Retina (tissue), 1 donor: ENCODE results near the gene GALP.
A peak's percentile ranks its signal among the peaks of the same experiment; 100 is the strongest.
"Not testable (repeated sequence)": the region's sequence is repeated elsewhere in the genome, so short reads cannot be mapped to it uniquely, and the experiment has no call there.

Experiments used
- DNase-seq: peaks from one replicate; pipeline ENCODE4 v3.0.0-alpha.2; 2016

GALP gene

DNA sequence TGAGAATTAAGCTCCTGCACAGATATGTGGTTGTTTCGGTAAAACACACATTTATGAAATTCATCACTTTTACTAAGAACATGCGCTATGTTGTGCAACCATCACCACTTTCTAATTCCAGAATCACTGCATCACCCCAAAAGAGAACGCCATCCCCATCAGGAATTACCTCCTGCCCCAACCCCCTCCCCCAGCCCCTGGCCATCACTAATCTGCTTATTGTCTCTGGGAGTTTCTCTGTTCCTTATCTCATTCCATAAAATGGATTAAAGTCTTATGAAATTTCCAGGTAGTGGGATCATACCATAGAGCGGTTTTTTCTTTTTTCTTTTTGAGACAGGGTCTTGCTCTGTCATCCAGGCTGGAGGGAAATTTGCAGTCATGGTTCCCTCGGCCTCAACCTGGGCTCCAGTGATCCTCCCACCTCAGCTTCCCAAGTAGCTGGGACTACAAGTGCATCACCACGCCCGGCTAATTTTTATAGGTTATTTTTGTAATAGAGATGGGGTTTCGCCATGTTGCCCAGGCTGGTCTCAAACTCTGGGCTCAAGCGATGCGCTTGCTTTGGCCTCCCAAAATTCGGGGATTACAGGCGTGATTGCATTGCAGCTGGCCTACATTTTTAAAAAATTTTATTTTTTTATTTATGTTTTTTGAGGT lies 18.3 kb downstream of the GALP start:
- no peak for DNase-seq

DNA sequence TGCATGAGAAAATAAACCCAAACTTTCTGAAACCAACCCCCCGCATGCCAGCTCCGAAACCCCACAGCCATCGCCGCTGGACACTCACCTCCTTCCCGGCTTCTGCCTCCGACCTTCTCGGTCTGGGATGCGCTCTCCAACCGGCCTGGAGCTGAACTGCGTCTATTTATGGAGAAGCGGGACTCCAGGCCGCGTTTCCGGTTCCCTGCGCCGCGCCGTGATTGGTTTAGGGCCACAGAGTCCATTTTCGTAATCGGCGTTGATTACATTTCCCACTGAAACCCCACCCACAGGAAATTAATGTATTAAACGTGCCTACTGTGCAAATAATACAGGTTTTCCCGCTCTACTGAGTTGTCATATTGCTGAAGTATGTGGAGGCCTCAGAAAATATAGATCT lies 21.8 kb downstream of the GALP start, which contains the start of gene ZSCAN5B:
Gene ZSCAN5B, minus strand, starts transcription at position 138 of the 400 bp plus-strand sequence. CDS start 4,731 bp downstream, outside the sequence.
- not testable (repeated sequence) for DNase-seq

DNA sequence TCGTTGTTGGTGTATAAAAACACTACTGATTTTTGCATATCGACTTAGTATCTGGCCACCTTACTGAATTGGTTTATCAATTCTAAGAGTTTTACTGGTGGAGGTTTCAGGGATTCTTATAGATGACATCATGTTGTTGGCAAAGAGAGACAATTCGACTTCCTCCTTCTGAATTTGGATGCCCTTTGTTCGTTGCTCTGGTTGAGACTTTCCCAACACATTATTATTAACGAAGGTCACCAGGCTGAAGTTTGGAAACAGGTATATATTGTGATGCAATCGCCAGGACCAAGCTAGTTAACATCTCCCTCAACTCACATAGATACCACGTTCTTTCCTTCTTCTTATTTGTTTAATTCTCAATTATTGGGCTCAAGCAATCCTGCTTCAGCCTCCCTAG lies 23.9 kb downstream of the GALP start:
- DNase-seq: no peak

DNA sequence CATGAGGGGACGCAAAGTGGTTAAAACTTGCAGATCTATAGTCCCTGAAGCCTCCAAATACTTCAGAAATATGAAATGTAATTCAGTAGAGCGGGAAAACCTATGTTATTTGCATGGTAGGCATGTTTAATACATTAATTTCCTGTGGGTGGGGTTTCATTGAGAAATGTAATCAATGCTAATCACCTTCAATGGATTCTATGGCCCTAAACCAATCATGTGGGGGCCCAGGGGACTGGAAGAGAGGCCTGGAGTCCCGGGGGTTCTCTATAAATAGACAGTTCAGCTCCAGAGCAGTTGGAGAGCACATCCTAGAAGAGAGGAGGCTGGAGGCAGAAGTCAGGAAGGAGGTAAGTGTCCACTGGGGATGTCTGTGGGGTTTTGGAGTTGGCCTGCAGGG lies 26.2 kb downstream of the GALP start, which contains the start of gene ZSCAN5C:
Gene ZSCAN5C, plus strand, starts transcription at position 301 of the 400 bp plus-strand sequence. CDS start 3,641 bp downstream, outside the sequence.
- DNase-seq: no peak

DNA sequence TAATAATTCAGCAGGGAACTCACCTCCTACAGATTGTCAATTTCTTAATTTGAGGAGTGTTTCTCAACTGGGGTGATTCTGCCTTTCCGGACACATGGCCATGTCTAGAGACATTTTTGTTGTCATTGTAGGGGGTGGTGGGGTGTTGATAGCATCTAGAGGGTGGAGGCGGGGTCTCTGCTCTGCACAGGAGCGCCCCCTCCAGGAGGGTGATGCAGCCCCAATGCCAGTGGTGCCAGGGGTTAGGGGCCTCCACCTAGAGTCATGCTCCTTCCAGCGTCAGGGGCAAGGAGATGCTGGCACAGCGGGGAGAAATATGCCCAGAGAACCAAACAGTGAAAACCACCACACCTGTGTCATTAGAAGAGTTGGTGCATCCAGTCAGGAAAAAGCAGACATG lies 31.8 kb downstream of the GALP start:
- DNase-seq: not testable (repeated sequence)

DNA sequence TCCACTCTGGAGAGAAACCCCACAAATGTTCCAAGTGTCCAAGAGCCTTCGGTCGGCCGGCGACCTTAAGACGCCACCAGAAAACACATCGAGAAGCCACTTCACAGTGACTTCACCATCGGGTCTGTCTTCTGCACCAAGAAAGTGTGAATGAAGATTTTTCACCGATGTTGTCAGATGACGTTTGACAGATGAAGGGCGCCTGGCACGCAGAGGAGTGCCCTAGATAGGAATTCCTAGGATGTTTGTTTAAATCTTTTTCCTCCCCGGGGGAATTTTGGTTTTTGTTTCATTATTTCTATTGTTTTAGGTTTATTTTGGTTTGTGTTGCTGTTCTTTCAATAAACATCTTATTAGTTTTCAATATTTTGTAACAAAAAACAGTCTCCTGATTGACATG lies 33.3 kb downstream of the GALP start:
- DNase-seq: no peak

DNA sequence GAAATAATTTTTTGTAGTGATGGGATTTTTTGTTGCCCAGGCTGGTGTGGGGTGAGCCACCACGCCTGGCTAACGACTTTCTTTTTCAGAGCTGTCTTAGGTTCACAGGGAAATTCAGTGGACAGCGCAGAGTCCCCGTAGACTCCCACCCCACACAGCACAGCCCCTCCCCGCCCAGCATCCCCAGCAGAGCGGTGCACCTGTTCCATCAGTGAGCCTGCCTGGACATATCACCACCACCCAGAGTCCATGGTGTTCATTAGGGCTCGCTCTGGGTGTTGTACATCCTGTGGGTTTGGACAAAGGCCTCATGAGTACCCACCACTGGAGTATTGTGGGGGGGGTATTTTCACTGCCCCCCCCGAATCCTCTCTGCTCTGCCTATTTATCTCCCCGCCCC lies 34.2 kb downstream of the GALP start:
- DNase-seq: not testable (repeated sequence)

DNA sequence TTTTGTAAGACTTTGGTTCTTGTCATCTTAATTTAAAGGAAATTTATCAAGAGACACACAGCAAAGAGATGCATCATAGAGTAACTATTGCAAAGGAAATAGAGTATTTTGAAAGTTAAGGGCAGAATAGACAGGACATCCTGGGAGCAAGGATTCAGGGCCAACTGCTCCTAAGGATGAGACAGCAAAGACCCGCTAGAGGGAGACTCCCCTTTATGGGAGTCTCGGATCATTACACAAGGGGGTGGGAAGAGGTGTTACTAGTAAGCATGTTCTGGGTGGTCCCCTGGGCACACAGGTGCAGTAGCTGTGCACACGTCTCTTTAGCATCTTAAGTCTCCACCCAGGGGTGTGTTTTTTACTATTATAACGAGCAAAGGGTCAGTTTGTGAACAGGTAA lies 35.9 kb downstream of the GALP start:
- DNase-seq: no peak

DNA sequence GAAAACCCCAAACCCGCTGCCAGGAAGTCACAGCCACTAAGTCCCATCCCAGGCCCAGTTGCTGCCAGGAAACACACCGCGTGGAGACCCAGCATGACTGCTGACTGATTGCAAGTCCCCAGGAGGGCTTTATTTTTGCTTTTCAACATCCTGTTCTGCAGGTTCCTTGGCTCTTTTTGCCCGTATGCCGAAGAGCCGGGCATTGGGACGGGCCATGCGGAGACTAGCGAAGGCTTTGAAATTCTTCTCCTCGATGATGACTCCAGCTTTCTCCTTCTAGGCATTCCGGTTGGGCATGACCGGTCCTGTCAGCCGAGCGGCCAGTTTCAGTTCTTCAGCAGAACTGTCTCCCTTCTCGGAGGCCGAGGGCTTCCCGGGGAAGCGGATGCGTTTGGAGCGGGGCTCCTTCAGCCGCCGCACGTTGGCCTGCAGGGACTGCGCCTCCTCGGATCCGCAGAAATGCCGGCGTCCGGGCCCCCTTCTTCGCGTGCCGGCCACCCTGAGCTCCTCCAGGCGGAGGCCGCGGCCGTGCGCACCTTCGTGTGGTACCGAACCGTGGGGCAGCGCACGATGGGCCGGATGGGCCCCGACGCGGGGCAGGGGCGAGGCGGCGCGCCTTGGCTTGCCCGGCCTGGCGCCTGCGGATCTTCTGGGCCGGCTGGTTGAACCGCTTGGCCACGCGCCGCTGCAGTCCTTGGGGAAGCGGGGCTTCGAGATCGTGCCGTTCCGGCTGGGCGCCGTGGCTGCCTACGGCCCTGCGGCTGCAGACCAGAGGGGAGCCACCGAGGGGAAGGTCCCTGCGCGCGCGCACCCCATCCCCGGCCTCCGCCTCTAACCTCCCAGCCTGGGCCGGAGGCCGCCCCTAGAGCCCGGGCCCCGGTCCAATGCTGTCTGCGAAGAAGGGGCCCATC lies 41.5 kb downstream of the GALP start:
- DNase-seq: peak; percentile 82

DNA sequence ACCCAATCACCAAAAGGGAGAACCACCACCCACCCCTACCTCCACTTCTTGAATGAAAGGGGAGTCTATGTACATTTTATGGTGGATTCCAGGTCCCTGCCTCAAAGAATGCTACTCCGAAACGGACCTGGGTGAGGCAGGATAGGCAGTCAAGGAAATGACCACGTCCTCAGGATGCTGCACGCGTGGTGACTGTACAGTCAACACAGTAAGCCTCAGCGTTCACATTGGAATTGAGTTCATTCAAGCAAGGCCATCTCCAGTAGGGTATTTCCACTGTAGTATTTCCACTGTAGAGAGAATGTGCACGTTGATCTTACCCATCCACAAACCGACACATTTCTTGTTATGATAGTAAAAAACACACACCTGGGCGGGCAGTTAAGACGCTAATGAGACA lies 43.2 kb downstream of the GALP start:
- DNase-seq: no peak

DNA sequence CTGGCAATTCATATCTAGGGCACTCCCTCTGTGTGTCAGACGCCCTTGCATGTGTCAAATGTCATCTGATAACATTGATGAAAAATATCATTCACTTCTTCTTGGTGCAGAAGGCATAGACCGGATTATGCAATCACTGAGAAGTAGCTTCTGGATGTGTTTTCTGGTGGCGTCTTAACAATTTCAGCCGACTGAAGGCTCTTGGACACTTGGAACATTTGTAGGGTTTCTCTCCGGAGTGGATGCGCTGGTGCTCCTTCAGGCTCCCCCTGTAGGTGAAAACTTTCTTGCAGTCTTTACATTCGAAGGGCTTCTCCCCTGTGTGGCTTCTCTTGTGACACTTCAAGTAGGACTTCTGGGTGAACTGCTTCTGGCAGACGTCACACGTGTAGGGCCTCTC lies 45.6 kb downstream of the GALP start:
- peak; percentile 9 for DNase-seq

DNA sequence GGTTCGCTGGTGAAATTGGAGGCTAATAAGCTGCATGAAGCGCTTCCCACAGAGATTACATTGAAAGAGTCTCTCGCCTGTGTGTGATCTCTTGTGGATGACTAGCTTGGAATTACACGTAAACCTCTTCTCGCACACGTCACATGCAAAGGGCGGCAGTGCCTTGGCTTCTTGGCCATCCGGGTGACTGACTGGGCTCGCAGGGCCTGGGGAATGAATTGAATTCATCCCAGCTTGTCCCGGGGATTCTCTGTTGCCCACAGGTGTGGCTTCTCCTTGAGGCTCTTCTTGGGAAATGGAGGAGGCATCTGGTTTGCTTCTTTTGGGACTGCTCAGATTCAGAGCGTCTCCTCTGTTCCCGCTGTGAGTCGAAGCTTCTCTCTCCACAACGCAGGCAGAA lies 46.0 kb downstream of the GALP start:
- no peak for DNase-seq

DNA sequence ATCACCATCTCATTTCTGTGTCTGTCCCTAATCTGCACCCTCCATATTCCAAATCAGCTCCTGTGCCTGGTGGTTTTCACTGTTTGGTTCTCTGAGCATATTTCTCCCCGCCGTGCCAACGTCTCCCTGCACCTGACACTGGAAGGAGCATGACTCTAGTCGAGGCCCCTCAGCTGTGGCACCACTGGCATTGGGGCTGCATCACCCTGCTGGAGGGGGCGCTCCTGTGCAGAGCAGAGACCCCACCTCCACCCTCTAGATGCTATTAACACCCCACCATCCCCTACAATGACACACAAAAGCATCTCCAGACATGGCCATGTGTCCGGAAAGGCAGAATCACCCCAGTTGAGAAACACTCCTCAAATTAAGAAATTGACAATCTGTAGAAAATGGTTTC lies 47.1 kb downstream of the GALP start:
- no peak for DNase-seq

DNA sequence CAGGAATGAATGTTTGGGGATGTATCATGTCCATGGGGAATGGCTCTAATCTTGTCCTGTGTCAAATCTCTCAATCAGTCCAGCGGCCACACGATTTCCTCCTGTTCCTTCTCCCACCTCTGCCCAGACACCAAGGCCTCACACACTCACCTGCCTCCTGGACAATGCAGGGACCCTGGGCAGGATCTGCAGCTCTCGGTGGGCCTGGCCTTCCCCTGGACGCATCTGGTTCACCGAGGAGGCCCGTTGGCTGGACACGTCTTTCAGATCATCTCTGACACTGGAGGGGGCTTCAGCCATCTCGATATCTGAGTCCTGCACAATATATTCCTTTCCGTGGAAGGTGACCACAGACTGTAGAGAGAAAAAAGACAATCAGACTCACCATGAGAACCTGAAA lies 47.7 kb downstream of the GALP start:
- no peak for DNase-seq
